ENCODE results near the gene OGA. TPM values are rescaled to one million over a fixed set of nuclear protein-coding genes. Genes with fewer than 3 reads are reported as not detected.
"Not testable (repeated sequence)": the region's sequence is repeated elsewhere in the genome, so short reads cannot be mapped to it uniquely, and the experiment has no call there.

OGA gene
- polyA plus RNA-seq, 1 experiment: 25.6 TPM

DNA sequence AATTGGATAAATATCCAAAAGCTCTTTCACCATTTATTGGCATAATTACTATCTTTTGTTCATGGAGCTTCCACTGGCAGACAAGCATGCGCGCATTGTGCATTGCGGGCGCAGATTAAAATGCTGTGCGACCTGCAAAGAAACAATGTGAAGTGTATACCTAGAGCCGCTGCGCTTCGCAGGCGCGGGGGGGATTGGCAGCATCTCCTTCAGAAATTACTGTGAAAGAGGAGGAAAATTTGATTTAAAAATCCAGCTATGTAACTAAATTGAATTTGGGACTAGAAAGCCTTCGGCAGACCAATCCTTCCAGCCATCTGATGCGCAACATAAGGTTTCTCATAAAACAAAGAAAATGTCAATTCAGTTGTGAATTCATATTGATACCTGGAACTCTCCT, 24.7 kb downstream of the OGA start:
- H3K36me3 ChIP-seq (ENCODE audit: control insufficient read depth, insufficient read depth, low read length): peaks cover 12% of the 10 kb centered on the region
- no peak for DNase-seq (ENCODE audit: low read depth)
- no peaks in the 10 kb centered on the region for H3K27me3 ChIP-seq (ENCODE audit: control insufficient read depth, insufficient read depth, low read length)
- no peak overlapping the region for H3K4me3 ChIP-seq (ENCODE audit: low read depth, low read length)
- ChIA-PET POLR2A (no interaction called here), CTCF (interaction anchor here (1.1 to 1.5 kb wide), 3 partner anchors 12 to 191 kb away, joined by 4 to 5 read pairs (median 4); no protein-coding TSS in a partner anchor)
- TF ChIP-seq, protein P1, sequence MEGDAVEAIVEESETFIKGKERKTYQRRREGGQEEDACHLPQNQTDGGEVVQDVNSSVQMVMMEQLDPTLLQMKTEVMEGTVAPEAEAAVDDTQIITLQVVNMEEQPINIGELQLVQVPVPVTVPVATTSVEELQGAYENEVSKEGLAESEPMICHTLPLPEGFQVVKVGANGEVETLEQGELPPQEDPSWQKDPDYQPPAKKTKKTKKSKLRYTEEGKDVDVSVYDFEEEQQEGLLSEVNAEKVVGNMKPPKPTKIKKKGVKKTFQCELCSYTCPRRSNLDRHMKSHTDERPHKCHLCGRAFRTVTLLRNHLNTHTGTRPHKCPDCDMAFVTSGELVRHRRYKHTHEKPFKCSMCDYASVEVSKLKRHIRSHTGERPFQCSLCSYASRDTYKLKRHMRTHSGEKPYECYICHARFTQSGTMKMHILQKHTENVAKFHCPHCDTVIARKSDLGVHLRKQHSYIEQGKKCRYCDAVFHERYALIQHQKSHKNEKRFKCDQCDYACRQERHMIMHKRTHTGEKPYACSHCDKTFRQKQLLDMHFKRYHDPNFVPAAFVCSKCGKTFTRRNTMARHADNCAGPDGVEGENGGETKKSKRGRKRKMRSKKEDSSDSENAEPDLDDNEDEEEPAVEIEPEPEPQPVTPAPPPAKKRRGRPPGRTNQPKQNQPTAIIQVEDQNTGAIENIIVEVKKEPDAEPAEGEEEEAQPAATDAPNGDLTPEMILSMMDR (IDR thresholded peaks at IDR 0.05; ENCODE audit: insufficient read depth, low read depth, low read length): no peak

DNA sequence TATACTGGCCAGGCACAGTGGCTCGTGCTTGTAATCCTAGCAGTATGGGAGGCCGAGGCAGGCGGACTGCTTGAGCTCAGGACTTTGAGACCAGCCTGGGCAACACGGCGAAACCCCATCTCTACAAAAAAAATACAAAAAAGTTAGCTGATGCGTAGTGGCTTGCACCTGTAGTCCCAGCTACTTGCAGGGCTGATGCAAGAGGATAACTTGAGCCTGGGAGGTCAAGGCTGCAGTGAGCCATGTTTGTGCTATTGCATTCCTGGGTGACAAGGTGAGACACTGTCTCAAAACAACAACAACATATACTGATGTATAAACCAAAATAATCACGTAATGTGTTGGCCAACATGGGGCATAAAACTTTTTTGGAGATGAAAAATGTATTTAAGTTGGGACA, 28.6 kb downstream of the OGA start:
- H3K4me3 ChIP-seq (ENCODE audit: low read depth, low read length): no peak overlapping the region
- peaks cover 16% of the 10 kb centered on the region for H3K36me3 ChIP-seq (ENCODE audit: control insufficient read depth, insufficient read depth, low read length)
- CTCF ChIA-PET: interaction anchor here (0.7 to 1.0 kb wide), 2 partner anchors 8 to 11 kb away, joined by 3 read pairs; no protein-coding TSS in a partner anchor
- no peak for DNase-seq (ENCODE audit: low read depth)
- no peaks in the 10 kb centered on the region for H3K27me3 ChIP-seq (ENCODE audit: control insufficient read depth, insufficient read depth, low read length)
- TF ChIP-seq, protein P1 (IDR thresholded peaks at IDR 0.05; ENCODE audit: insufficient read depth, low read depth, low read length): no peak
- POLR2A ChIA-PET: no interaction called here

DNA sequence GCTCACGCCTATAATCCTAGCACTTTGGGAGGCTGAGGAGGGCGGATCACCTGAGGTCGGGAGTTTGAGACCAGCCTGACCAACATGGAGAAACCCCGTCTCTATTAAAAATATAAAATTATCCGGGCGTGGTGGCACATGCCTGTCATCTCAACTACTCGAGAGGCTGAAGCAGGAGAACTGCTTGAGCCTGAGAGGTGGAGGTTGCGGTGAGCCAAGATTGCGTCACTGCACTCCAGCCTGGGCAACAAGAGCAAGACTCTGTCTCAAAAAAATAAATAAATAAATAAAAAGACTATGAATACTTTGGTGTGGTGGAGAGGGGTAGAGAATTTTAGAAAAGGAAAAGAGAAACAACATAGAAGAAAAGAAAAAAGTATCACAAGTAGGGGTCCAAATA, 29.0 kb downstream of the OGA start:
- H3K4me3 ChIP-seq (ENCODE audit: low read depth, low read length); H3K27me3 ChIP-seq (ENCODE audit: control insufficient read depth, insufficient read depth, low read length); DNase-seq (ENCODE audit: low read depth); POLR2A ChIA-PET: not testable (repeated sequence)
- peaks cover 16% of the 10 kb centered on the region for H3K36me3 ChIP-seq (ENCODE audit: control insufficient read depth, insufficient read depth, low read length)
- CTCF ChIA-PET: interaction anchor here (0.7 kb wide), 1 partner anchor 11 kb away, joined by 3 read pairs; no protein-coding TSS in a partner anchor

DNA sequence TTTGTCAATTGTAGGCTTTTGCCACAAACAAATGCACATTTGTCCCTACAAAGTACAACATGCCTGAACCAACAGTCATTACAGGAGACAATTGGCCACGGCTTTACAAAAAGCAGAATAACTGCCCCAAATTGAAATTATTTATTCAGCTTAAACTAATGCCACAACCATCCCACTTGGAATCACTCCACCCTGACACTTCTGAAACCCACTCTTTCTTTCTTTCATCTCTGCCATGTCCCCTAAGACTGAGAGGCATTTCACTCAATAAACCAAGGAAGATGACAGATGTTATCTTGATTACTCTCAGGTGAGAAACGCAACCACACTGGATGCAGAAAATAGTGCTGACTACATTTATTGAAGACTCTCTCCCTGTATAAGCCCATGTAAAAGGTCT, 32.4 kb downstream of the OGA start:
- Histone ChIP-seq H3K27me3 (ENCODE audit: control insufficient read depth, insufficient read depth, low read length) (no peaks in the 10 kb centered on the region), H3K4me3 (ENCODE audit: low read depth, low read length) (no peak overlapping the region), H3K36me3 (ENCODE audit: control insufficient read depth, insufficient read depth, low read length) (peaks cover 9% of the 10 kb centered on the region)
- ChIA-PET POLR2A (no interaction called here), CTCF (interaction anchor here (1.4 to 2.2 kb wide), 2 partner anchors 9 to 14 kb away, joined by 6 to 10 read pairs; no protein-coding TSS in a partner anchor)
- DNase-seq (ENCODE audit: low read depth): no peak
- TF ChIP-seq, protein P1 (IDR thresholded peaks at IDR 0.05; ENCODE audit: insufficient read depth, low read depth, low read length): no peak

DNA sequence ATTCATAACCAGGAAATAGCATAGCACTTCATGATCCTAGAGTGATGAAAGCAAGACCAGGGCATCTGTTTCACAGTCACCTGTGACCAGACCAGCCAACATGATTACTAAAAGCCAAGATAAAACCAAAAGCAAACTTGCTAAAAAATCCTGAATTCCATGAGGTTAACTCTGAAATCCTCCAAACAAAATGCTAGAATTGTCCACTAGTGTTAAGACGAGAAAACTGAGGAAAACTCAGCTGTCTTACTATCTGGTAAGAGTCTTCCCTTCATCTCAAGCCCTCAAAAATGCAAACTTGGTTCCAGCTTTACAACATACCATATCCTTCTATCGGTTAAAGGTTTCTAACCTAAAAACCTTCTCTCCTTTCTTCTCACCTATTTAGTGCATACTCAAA, 33.7 kb downstream of the OGA start:
- no peak overlapping the region for H3K4me3 ChIP-seq (ENCODE audit: low read depth, low read length)
- ChIA-PET CTCF (interaction anchor here (0.9 to 5.9 kb wide), 7 partner anchors 11 to 572 kb away, joined by 3 to 88 read pairs (median 7); no protein-coding TSS in a partner anchor), POLR2A (interaction anchor here (0.7 kb wide), 1 partner anchor 283 kb away, joined by 3 read pairs; no protein-coding TSS in a partner anchor)
- TF ChIP-seq, protein P1 (IDR thresholded peaks at IDR 0.05; ENCODE audit: insufficient read depth, low read depth, low read length): no peak
- peaks cover 7% of the 10 kb centered on the region for H3K36me3 ChIP-seq (ENCODE audit: control insufficient read depth, insufficient read depth, low read length)
- no peak for DNase-seq (ENCODE audit: low read depth)
- H3K27me3 ChIP-seq (ENCODE audit: control insufficient read depth, insufficient read depth, low read length): no peaks in the 10 kb centered on the region

DNA sequence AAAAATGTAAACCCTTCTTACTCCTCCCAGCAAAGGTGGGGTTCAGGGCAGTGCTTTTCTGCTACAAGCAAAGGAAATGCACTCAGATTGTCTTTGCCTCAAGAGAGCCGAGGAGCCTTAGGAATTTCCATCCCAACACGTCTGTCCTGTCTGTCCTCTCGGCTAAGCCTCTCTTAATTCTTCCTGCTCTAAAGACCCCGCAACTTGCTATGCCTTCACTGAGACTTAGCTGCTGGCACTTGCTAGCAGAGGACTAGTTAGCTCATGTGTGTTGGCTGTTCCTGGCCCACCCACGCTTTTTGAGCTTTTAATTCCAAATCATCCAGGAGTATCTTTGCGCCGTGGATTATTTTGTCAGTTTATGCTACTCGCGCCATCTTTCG, 34.5 kb downstream of the OGA start:
- ChIA-PET CTCF (interaction anchor here (1.3 to 5.9 kb wide), 8 partner anchors 9 to 571 kb away, joined by 3 to 88 read pairs (median 6); no protein-coding TSS in a partner anchor), POLR2A (no interaction called here)
- Histone ChIP-seq H3K4me3 (ENCODE audit: low read depth, low read length) (peak overlapping the region; percentile 77), H3K27me3 (ENCODE audit: control insufficient read depth, insufficient read depth, low read length) (no peaks in the 10 kb centered on the region), H3K36me3 (ENCODE audit: control insufficient read depth, insufficient read depth, low read length) (peaks cover 6% of the 10 kb centered on the region)
- TF ChIP-seq, protein P1 (IDR thresholded peaks at IDR 0.05; ENCODE audit: insufficient read depth, low read depth, low read length): no peak
- DNase-seq (ENCODE audit: low read depth): no peak

Measured in BJ (cell line).